CD4-positive, alpha-beta T cell treated with Interleukin-6 for 4 hours (primary cell): ENCODE measurements around the gene STPG3.
A peak's percentile ranks its signal among the peaks of the same experiment; 100 is the strongest.

Experiments
- DNase-seq: peaks from one replicate; pipeline ENCODE4 v3.0.0-alpha.2; 2020; ENCODE audit warnings: mixed read lengths

STPG3 gene

GRCh38 chr9:137267933-137268355 lies 16.9 kb downstream of the STPG3 start:
- no peak for DNase-seq

- no peak for DNase-seq
Observed at GRCh38 chr9:137268538-137269201, 17.6 kb downstream of the STPG3 start.

- no peak for DNase-seq
Observed at GRCh38 chr9:137269231-137269772, 18.2 kb downstream of the STPG3 start.

- DNase-seq, result peak; percentile 62
Observed at GRCh38 chr9:137270929-137271695, 20.0 kb downstream of the STPG3 start.

- DNase-seq, result no peak
Observed at GRCh38 chr9:137271696-137272076, 20.6 kb downstream of the STPG3 start.

GRCh38 chr9:137272241-137273094 lies 21.4 kb downstream of the STPG3 start:
- DNase-seq, result no peak

GRCh38 chr9:137273095-137273490 lies 22.0 kb downstream of the STPG3 start:
- DNase-seq, result no peak

- DNase-seq, result no peak
Observed at GRCh38 chr9:137273611-137274320, 22.7 kb downstream of the STPG3 start.

GRCh38 chr9:137275203-137275587 lies 24.1 kb downstream of the STPG3 start:
- no peak for DNase-seq

GRCh38 chr9:137275588-137276472 lies 24.7 kb downstream of the STPG3 start:
- no peak for DNase-seq

- DNase-seq, result no peak
Observed at GRCh38 chr9:137276473-137277328, 25.6 kb downstream of the STPG3 start.

- DNase-seq, result peak; percentile 41
Observed at GRCh38 chr9:137277329-137278041, 26.4 kb downstream of the STPG3 start, which contains the start of gene TOR4A. TSS of gene TOR4A (plus strand) at chr9:137277726. CDS start at chr9:137278690, 964 bp downstream.

- DNase-seq, result peak; percentile 27
Observed at GRCh38 chr9:137278061-137278701, 27.1 kb downstream of the STPG3 start.

GRCh38 chr9:137278721-137279711 lies 27.9 kb downstream of the STPG3 start:
- no peak for DNase-seq

GRCh38 chr9:137279741-137280473 lies 28.8 kb downstream of the STPG3 start:
- no peak for DNase-seq

GRCh38 chr9:137280474-137281344 lies 29.6 kb downstream of the STPG3 start:
- DNase-seq, result peak; percentile 30
